Fibroblast of villous mesenchyme (primary cell): ENCODE data around the gene KRTAP16-1. TPM values are rescaled to one million over a fixed set of nuclear protein-coding genes. Genes with fewer than 3 reads are reported as not detected.

Source experiments
- DNase-seq: peaks from one replicate; pipeline ENCODE4 v3.0.0-alpha.2; 2010; ENCODE audit warnings: low read depth
- H3K4me3 ChIP-seq: 2 replicates; pipeline ENCODE4 v1.5.1; 2011; ENCODE audit warnings: low read depth, mild to moderate bottlenecking, low read length
- total RNA-seq: library from RNA; depleted of rRNA; stranded (reverse); fragments of >200 nt; gene quantifications from 2 replicates; pipeline ENCODE4 v1.2.3, GENCODE V29; 2012
- TF ChIP-seq, protein P1 (sequence below): IDR thresholded peaks from 2 replicates; pipeline ENCODE4 v1.5.1; 2012; ENCODE audit warnings: low read depth, mild to moderate bottlenecking, low read length; ENCODE audit not compliant: insufficient read depth

KRTAP16-1 gene
- total RNA-seq, 1 donor = not detected

- TF ChIP-seq, protein P1, sequence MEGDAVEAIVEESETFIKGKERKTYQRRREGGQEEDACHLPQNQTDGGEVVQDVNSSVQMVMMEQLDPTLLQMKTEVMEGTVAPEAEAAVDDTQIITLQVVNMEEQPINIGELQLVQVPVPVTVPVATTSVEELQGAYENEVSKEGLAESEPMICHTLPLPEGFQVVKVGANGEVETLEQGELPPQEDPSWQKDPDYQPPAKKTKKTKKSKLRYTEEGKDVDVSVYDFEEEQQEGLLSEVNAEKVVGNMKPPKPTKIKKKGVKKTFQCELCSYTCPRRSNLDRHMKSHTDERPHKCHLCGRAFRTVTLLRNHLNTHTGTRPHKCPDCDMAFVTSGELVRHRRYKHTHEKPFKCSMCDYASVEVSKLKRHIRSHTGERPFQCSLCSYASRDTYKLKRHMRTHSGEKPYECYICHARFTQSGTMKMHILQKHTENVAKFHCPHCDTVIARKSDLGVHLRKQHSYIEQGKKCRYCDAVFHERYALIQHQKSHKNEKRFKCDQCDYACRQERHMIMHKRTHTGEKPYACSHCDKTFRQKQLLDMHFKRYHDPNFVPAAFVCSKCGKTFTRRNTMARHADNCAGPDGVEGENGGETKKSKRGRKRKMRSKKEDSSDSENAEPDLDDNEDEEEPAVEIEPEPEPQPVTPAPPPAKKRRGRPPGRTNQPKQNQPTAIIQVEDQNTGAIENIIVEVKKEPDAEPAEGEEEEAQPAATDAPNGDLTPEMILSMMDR = no peak
- DNase-seq = no peak
- no peak overlapping the region for H3K4me3 ChIP-seq
Observed at GRCh38 chr17:41335747-41336146, 26.6 kb upstream of the KRTAP16-1 start.

- H3K4me3 ChIP-seq = no peak overlapping the region
- DNase-seq = no peak
- TF ChIP-seq, protein P1 = no peak
Observed at GRCh38 chr17:41334385-41335305, 25.5 kb upstream of the KRTAP16-1 start.

- DNase-seq = no peak
- TF ChIP-seq, protein P1 = no peak
Observed at GRCh38 chr17:41333836-41334235, 24.7 kb upstream of the KRTAP16-1 start.

GRCh38 chr17:41333098-41333497 lies 24.0 kb upstream of the KRTAP16-1 start:
- TF ChIP-seq, protein P1 = no peak
- no peak overlapping the region for H3K4me3 ChIP-seq
- no peak for DNase-seq

More at GRCh38 chr17:41333836-41334235, 24.7 kb upstream of the KRTAP16-1 start:
- no peak overlapping the region for H3K4me3 ChIP-seq

- DNase-seq = no peak
- H3K4me3 ChIP-seq = no peak overlapping the region
- TF ChIP-seq, protein P1 = no peak
Observed at GRCh38 chr17:41332239-41332638, 23.1 kb upstream of the KRTAP16-1 start.

DNA sequence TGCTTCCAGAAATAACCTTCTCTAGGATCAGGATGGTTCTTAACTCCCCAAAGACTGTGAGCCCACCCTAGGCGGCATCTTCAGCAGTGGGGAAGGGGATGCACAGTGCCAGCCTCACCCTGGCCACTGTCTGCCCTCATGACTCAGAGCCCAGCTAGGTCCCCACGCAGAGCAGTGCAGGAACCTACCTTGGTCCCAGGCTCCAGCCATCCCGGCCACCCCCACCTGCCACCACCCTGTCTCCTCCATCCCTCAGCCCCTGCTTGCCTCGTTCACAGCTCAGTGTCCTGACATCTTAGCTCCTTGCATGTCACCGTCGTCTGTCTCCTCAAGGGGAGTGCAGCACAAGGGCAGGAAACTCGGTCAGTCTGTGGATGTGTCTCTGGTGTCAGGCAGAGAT lies 22.5 kb upstream of the KRTAP16-1 start:
- TF ChIP-seq, protein P1 = no peak
- DNase-seq = no peak

More for the DNA sequence above, 22.5 kb upstream of the KRTAP16-1 start:
- no peak overlapping the region for H3K4me3 ChIP-seq
